Ascending aorta (tissue), 2 donors: ENCODE results near the gene GABRG3. TPM values are rescaled to one million over a fixed set of nuclear protein-coding genes. Genes with fewer than 3 reads are reported as not detected.

ENCODE experiments used
- DNase-seq, 2 donors: peaks; one replicate each; pipeline ENCODE4 v3.0.0-alpha.2; 2019; ENCODE audit warnings: low spot score in 2 of 2
- H3K27ac ChIP-seq, 2 donors: fragments of 200-600 bp; sonication (generic); one replicate each; pipeline ENCODE4 v1.5.1; 2016 to 2017; ENCODE audit warnings: mild to moderate bottlenecking in 1 of 2
- H3K27me3 ChIP-seq: fragments of 200-600 bp; sonication (generic); one replicate; pipeline ENCODE4 v1.5.1; 2017
- H3K36me3 ChIP-seq, 2 donors: fragments of 200-600 bp; sonication (generic); one replicate each; pipeline ENCODE4 v1.5.1; 2016
- H3K4me1 ChIP-seq, 2 donors: fragments of 200-600 bp; sonication (generic); one replicate each; pipeline ENCODE4 v1.5.1; 2016 to 2017; ENCODE audit warnings: mild to moderate bottlenecking in 1 of 2
- H3K4me3 ChIP-seq, 2 donors: fragments of 200-600 bp; sonication (generic); one replicate each; pipeline ENCODE4 v1.5.1; 2016 to 2017; ENCODE audit warnings: mild to moderate bottlenecking in 1 of 2
- H3K9me3 ChIP-seq, 2 donors: fragments of 200-600 bp; sonication (generic); one replicate each; pipeline ENCODE4 v1.5.1; 2016
- intact Hi-C: fragments of 100-400 bp; cut with DNase I; formaldehyde crosslinking; loops from one replicate; pipeline ENCODE4 v1.15.1; 2023
- total RNA-seq: library from RNA; depleted of rRNA; stranded (reverse); fragments of >200 nt; gene quantifications from one replicate; pipeline ENCODE4 v1.1.0, GENCODE V29; 2016
- TF ChIP-seq, protein P1 (sequence below), 3 experiments: fragments of 200-600 bp in 2 of 3; fragments of 450-650 bp in 1 of 3; sonication (generic) in 2 of 3; IDR thresholded peaks; one replicate each; pipeline ENCODE4 v1.5.1; 2016 to 2019; ENCODE audit warnings: antibody characterized with exemption in 3 of 3, mild to moderate bottlenecking in 1 of 3, moderate library complexity in 1 of 3

GABRG3 gene
- total RNA-seq, 1 donor from 2014 or later, result not detected

DNA sequence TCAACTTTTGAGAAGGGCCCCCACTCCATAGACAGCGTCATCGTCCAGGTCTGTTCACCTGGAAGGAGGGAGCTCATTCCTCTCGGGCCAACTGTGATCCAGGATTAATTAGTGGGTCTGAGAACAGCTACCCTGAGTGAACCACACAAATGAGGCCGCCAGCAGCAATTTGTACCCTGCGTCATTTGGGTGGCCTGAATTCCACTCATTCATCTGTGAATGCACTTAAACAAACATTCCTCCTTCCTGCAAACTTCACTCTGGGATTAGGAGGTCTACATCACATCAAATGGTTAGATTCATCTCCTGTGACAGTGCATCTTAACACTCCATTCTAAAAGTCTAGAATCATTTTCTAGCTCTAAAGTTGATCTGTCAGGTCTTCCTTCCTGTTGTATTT is 201.8 kb downstream of the GABRG3 start:
- intact Hi-C loops, result no loop called here
- DNase-seq, result no peak
- no peaks in the 10 kb centered on the region for H3K27me3 ChIP-seq
- no peak overlapping the region for H3K27ac ChIP-seq
- H3K36me3 ChIP-seq, result no peaks in the 10 kb centered on the region
- peaks cover 0 to 7% of the 10 kb centered on the region in 2 donors for H3K9me3 ChIP-seq
- TF ChIP-seq, protein P1, sequence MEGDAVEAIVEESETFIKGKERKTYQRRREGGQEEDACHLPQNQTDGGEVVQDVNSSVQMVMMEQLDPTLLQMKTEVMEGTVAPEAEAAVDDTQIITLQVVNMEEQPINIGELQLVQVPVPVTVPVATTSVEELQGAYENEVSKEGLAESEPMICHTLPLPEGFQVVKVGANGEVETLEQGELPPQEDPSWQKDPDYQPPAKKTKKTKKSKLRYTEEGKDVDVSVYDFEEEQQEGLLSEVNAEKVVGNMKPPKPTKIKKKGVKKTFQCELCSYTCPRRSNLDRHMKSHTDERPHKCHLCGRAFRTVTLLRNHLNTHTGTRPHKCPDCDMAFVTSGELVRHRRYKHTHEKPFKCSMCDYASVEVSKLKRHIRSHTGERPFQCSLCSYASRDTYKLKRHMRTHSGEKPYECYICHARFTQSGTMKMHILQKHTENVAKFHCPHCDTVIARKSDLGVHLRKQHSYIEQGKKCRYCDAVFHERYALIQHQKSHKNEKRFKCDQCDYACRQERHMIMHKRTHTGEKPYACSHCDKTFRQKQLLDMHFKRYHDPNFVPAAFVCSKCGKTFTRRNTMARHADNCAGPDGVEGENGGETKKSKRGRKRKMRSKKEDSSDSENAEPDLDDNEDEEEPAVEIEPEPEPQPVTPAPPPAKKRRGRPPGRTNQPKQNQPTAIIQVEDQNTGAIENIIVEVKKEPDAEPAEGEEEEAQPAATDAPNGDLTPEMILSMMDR (IDR thresholded peaks at IDR 0.05), result no peak
- no peak overlapping the region for H3K4me3 ChIP-seq
- H3K4me1 ChIP-seq, result no peaks in the 10 kb centered on the region

DNA sequence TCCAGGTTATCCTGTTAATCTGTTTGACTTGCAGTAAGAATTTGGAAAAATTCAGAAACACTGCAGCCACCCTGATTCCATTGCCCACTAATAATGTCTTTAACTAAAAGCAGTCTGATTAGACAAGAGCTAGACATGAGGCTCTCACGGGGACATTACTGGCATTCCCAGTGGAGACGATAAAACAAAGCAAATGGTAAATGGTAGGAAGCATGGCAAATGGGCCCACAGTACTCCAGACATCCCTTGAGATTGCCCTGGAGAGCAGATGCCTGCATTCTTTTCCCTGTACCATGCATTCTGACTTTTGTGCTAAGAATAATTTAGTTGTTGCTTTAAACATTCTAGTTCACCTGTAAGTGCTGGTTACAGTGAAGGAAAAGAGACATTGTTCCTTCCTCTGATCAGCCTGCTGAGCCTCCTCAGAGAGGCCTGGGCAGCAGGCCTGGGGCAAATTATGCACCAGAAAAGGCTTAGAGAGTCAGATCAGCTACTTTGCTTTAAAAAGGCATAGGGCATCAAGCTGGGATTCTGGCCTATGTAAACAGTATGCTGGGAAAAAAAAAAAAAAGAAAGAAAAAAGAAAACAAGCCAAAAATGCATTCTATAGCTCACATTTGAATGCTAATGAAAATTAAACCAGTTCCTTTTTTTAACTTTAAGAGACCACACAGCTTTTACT is 204.6 kb downstream of the GABRG3 start:
- Histone ChIP-seq H3K4me1 (no peaks in the 10 kb centered on the region), H3K27ac (no peak overlapping the region), H3K9me3 (peaks cover 0 to 7% of the 10 kb centered on the region in 2 donors), H3K27me3 (no peaks in the 10 kb centered on the region), H3K36me3 (no peaks in the 10 kb centered on the region), H3K4me3 (no peak overlapping the region)
- intact Hi-C loops, result no loop called here
- DNase-seq, result no peak
- TF ChIP-seq, protein P1 (IDR thresholded peaks at IDR 0.05), result no peak

DNA sequence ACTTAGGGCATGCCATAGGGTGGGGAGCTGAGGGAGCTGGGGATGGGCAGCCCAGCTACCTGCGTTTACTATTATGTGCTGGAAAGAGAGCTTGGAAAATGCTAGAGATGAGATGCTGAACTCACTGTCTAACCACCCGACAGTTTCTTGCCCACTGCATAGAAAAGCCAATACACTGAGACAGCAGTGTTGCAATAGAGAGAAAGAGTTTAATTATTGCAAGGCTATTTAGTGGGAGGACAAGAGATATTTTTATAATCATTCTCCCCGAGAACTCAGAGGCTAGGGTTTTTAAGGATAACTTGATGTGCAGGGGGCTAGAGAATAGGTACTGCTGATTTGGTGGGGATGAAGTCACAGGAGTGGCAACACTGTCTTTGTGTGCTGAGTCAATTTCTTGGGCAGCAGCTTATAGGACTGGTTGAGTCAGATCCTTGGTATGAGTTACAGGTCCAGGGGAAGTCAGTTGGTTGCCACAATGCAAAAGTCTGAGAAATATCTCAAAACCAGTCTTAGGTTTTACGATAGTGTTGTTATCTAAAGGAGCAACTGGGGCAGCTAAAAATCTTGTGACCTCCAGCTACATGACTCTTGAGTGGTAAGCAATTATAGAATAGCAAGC is 205.9 kb downstream of the GABRG3 start:
- no peaks in the 10 kb centered on the region for H3K27me3 ChIP-seq
- H3K27ac ChIP-seq, result no peak overlapping the region
- no peaks in the 10 kb centered on the region for H3K36me3 ChIP-seq
- no peaks in the 10 kb centered on the region for H3K4me1 ChIP-seq
- peaks cover 0 to 7% of the 10 kb centered on the region in 2 donors for H3K9me3 ChIP-seq
- TF ChIP-seq, protein P1 (IDR thresholded peaks at IDR 0.05), result no peak
- no peak overlapping the region for H3K4me3 ChIP-seq
- no peak for DNase-seq
- intact Hi-C loops, result no loop called here

DNA sequence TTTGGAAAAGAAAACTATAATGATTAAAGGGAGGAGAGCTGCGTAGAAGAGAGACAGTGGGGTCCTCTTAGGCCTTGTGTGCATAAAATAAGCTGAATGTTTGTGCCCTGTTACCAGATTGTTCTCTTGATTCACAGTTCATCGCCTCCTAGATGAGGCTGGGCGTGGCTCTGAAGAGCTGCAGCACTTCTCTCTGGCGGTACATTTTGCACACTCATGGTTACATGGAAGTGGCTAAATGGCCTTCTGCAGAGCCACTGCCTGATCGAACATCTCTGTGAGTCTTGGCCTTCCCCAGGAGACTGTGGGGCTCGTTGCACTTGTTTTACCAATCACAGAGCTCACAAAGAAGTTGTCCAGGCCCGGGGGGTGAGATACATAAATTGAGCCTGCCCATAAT is 208.8 kb downstream of the GABRG3 start:
- H3K27ac ChIP-seq, result no peak overlapping the region
- TF ChIP-seq, protein P1 (IDR thresholded peaks at IDR 0.05), result no peak
- H3K27me3 ChIP-seq, result no peaks in the 10 kb centered on the region
- no peaks in the 10 kb centered on the region for H3K4me1 ChIP-seq
- H3K4me3 ChIP-seq, result no peak overlapping the region
- peaks cover 0 to 7% of the 10 kb centered on the region in 2 donors for H3K9me3 ChIP-seq
- DNase-seq, result no peak
- H3K36me3 ChIP-seq, result no peaks in the 10 kb centered on the region
- intact Hi-C loops, result no loop called here

DNA sequence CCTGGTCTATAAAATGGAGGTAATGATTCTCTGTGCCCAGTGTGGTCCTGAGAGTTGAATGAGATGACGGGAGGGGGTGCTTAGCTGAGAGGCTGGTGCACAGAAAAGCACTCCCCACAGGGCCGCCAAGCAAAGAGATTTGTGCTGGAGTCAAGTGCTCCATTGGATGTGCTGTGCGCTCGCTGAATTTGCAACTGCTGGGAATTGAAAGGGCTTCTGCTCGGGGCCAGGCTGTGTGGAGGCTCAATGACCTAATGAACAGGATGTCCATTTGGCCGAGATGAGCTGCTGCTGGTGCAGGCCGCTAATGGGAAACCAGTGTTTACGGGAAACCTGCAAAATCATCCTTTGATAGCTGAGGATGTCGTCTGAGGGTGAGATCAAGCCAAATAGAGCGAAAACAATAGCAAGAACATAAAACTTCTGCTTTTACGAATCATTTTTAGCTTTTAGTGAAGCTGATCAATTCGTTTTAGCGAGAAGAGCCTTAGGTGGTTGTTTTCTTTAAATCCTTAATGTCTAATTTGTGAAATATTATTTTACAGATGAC is 211.7 kb downstream of the GABRG3 start:
- H3K27ac ChIP-seq, result no peak overlapping the region
- intact Hi-C loops, result no loop called here

More for the DNA sequence above, 211.7 kb downstream of the GABRG3 start:
- Histone ChIP-seq H3K9me3 (no peaks in the 10 kb centered on the region), H3K4me3 (no peak overlapping the region), H3K36me3 (no peaks in the 10 kb centered on the region), H3K4me1 (no peaks in the 10 kb centered on the region), H3K27me3 (no peaks in the 10 kb centered on the region)
- TF ChIP-seq, protein P1 (IDR thresholded peaks at IDR 0.05), result no peak
- DNase-seq, result no peak
